HUES6 (cell line): Measurements from ENCODE around the gene GDPD3.
A peak's percentile ranks its signal among the peaks of the same experiment; 100 is the strongest.
"Not testable (repeated sequence)": the region's sequence is repeated elsewhere in the genome, so short reads cannot be mapped to it uniquely, and the experiment has no call there.

Source experiments
- H3K27ac ChIP-seq: 2 replicates; pipeline ENCODE4 v1.7.0; 2013; ENCODE audit warnings: low read depth, mild to moderate bottlenecking, low read length, inconsistent platforms
- H3K27me3 ChIP-seq: 2 replicates; pipeline ENCODE4 v1.6.1; 2013; ENCODE audit warnings: low read length; ENCODE audit not compliant: control insufficient read depth, insufficient read depth
- H3K36me3 ChIP-seq: 2 replicates; pipeline ENCODE4 v1.6.1; 2013; ENCODE audit warnings: low read length; ENCODE audit not compliant: control insufficient read depth, insufficient read depth
- H3K4me1 ChIP-seq: 2 replicates; pipeline ENCODE4 v1.6.1; 2013; ENCODE audit warnings: low read length; ENCODE audit not compliant: control insufficient read depth, insufficient read depth
- H3K4me3 ChIP-seq: 2 replicates; pipeline ENCODE4 v1.5.1; 2013; ENCODE audit warnings: low read depth, low read length
- H3K9ac ChIP-seq: one replicate; pipeline ENCODE4 v1.6.1; 2013; ENCODE audit warnings: mild to moderate bottlenecking, low read length
- H3K9me3 ChIP-seq: 2 replicates; pipeline ENCODE4 v1.6.1; 2013; ENCODE audit warnings: low read depth, low read length; ENCODE audit not compliant: control insufficient read depth, insufficient read depth

The GDPD3 gene

DNA sequence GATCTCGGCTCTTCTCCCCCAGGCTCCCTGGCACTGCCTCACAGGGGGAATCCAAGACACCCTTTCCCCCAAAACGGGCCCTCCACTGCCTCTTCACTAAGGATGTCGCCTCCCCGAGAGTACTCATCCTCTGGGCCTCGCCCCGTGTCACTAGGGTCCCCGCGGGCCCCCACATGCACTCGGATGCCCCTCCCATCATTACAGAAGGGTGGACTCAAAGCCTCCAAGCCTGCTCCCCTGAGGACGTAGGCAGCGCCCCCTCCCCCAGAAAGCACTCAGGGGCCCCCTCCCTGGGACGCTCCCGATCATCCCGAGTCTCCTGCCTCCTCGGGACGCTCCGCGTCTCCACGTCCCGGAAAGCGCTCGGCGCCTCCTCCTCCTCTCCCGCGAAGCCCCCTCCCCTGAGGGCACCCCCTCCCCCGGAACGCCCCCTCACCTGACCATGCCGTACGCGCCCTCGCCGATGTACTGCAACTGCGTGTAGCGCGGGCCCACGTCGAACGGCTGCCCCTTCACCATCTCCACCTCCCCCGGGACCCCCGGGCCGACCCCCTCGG, 9.3 kb upstream of the GDPD3 start:
- H3K27ac ChIP-seq, result no peak overlapping the region; the same call in 1 of the 2 replicates
- peak overlapping the region; percentile 68 for H3K9ac ChIP-seq
- peak overlapping the region; percentile 93 for H3K4me3 ChIP-seq
- H3K9me3 ChIP-seq, result no peaks in the 10 kb centered on the region
- no peaks in the 10 kb centered on the region for H3K27me3 ChIP-seq
- peaks cover 17% of the 10 kb centered on the region for H3K36me3 ChIP-seq
- H3K4me1 ChIP-seq, result peaks cover 5% of the 10 kb centered on the region; the same call in 1 of the 2 replicates

DNA sequence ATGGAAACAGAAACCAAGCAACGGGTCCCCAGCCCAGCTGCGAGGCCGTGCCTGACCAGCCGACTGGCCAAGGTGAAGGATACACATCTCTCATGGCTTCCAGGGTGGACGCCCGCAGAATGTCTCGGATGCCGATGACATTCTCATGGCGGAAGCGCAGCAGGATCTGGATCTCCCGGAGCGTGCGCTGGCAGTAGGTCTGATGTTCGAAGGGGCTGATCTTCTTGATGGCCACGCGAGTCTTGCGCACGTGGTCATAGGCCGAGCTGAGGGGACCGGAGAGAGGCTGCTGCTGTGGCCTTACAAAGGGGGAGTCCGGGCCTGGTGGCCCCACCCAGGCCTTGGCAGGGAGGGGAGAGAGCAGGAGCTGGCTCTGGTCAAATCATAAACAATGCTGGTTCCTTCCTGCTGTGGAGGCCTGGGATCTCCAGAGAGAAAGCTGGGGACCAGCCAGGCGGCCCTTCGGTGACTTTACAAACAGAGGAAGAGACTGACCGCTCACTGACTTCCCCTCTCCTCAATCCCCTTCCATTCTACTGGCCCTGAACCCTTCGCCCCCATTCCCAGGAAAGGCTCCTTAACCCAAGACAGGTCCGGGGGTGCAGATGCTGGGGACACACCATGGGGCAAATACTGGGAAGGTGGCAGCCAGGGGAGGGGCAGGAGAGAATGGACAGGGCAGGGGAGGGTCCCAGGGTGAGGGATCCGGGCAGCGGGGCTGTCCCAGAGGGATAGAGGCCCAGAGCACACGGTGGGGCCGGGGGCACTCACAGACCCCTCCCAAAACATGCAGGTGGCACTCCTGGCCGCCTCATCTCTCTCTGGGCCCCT, 8.6 kb upstream of the GDPD3 start:
- Histone ChIP-seq H3K9ac (peak overlapping the region; percentile 26), H3K9me3 (no peaks in the 10 kb centered on the region), H3K27ac (no peak overlapping the region), H3K27me3 (no peaks in the 10 kb centered on the region), H3K4me3 (peak overlapping the region; percentile 93), H3K4me1 (peaks cover 5% of the 10 kb centered on the region; the same call in 1 of the 2 replicates), H3K36me3 (peaks cover 25% of the 10 kb centered on the region)

DNA sequence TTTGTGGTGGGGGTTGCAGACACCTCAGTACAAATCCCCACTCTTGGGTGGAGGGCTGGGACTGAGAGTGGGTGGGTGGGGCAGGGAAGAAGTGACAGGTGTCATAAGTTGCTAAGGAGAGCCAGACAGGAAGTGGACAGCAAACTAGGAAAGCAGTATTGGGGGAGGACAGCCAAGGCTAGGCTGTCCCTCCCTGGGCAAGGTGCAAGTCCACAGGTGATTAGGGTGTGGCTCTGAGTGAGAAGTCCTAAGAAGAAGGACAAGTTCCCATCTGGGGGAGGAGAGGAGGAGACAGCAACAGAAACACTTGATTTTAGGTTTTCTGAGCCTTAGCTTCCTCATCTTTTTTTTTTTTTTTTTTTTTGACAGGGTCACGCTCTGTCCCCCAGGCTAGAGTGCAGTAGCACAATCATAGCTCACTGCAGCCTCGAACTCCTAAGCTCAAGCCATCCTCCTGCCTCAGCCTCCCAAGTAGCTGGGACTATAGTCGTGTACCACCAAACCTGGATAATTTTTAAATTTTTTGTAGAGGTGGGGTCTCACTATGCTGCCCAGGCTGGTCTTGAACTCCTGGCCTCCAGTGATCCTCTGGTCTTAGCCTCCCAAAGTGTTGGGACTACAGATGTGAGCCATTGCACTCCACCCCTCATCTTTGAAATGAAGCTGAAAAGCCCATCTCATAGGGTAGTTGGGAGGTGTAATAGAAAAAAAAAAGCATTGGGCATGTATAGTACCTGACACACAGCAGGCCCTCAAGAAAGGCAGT, 7.2 kb upstream of the GDPD3 start:
- Histone ChIP-seq H3K36me3 (peaks cover 35% of the 10 kb centered on the region), H3K4me1 (peaks cover 5% of the 10 kb centered on the region; the same call in 1 of the 2 replicates), H3K27ac (no peak overlapping the region), H3K9me3 (no peaks in the 10 kb centered on the region), H3K27me3 (no peaks in the 10 kb centered on the region), H3K4me3 (no peak overlapping the region), H3K9ac (no peak overlapping the region)

DNA sequence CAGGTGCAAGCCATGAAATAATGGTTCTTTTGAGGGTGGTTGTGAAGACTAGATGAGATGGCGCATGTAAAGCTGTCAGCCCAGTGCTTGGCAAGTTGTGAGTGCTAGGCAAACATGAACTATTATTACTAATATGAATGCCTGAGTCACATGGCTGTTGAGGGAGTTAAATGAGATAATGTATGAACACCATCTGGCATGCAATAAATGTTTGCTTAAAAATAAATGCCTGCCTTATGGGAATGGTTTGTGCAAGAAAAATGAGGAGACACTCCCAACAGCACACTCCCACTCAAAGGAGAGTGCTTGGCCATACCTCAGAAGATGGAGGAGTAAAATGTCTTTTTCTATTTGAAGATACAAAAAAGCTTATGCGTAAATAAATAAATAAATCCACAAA, 6.1 kb upstream of the GDPD3 start:
- no peaks in the 10 kb centered on the region for H3K27me3 ChIP-seq
- no peak overlapping the region for H3K4me3 ChIP-seq
- peaks cover 5% of the 10 kb centered on the region; the same call in 1 of the 2 replicates for H3K4me1 ChIP-seq
- peaks cover 37% of the 10 kb centered on the region for H3K36me3 ChIP-seq
- no peaks in the 10 kb centered on the region for H3K9me3 ChIP-seq
- no peak overlapping the region for H3K9ac ChIP-seq
- no peak overlapping the region for H3K27ac ChIP-seq

DNA sequence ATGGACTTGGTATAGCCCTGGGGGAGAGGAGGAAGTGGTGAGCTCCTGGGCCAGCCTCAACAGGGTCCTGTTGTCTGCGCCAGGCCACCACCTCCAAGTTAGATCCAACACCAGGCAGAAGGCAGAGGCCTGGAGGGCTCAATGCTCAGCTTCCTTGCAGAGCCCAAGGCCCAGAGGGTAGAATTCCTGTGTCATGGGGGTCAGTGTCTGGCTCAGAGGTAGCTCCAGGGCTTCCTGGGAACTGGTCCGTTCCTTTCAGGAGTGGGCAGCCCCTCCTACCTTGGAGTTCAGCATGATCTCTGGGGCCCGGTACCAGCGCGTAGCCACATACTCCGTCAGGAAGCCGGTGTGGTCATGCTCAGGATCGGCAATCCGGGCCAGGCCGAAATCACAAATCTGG, 4.4 kb upstream of the GDPD3 start:
- Histone ChIP-seq H3K27ac (no peak overlapping the region), H3K4me3 (no peak overlapping the region), H3K27me3 (no peaks in the 10 kb centered on the region), H3K4me1 (peaks cover 5% of the 10 kb centered on the region; the same call in 1 of the 2 replicates), H3K9me3 (no peaks in the 10 kb centered on the region), H3K36me3 (peaks cover 37% of the 10 kb centered on the region), H3K9ac (no peak overlapping the region)

DNA sequence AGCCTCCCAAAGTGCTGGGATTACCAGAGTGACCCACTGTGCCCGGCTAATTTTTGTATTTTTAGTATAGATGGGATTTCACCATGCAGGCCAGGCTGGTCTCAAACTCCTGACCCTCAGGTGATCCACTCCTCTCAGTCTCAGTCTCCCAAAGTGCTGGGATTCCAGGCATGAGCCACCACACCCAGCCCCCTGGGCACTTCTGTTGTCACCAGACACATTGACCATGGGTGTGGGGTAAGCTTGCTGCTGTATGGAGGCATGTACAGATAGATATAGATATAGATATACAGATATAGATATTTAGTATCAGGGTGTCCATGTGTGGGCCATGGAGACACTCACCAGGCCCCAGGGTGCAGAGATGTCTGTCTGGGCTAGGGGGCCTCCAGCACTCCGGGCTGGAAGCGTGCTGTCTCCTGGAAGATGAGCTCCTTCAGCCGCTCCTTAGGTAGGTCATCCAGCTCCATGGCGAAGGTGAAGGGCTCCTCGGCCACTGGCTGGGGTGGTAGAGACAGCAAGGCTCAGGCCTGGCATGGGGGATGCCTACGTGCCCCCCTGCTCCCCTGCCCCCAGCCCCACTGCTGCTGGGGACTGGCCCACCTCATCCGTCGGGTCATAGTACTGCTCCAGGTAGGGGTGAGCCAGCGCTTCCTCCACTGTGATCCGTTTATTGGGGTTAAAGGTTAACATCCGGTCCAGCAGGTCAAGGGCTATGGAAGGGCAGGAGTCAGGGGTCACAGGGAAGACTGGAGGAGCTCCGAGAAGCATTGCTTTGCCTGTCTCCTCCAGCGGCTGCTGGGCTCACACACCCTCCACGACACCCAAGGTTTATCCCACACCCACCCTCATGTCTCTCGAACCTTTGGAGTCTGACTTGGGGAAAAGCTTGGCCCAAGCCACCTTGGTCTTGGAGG, 3.2 kb upstream of the GDPD3 start:
- H3K36me3 ChIP-seq, result peaks cover 37% of the 10 kb centered on the region
- H3K27ac ChIP-seq, result no peak overlapping the region
- peaks cover 4% of the 10 kb centered on the region for H3K4me1 ChIP-seq
- no peaks in the 10 kb centered on the region for H3K27me3 ChIP-seq
- H3K9me3 ChIP-seq, result no peaks in the 10 kb centered on the region
- no peak overlapping the region for H3K9ac ChIP-seq
- no peak overlapping the region for H3K4me3 ChIP-seq

DNA sequence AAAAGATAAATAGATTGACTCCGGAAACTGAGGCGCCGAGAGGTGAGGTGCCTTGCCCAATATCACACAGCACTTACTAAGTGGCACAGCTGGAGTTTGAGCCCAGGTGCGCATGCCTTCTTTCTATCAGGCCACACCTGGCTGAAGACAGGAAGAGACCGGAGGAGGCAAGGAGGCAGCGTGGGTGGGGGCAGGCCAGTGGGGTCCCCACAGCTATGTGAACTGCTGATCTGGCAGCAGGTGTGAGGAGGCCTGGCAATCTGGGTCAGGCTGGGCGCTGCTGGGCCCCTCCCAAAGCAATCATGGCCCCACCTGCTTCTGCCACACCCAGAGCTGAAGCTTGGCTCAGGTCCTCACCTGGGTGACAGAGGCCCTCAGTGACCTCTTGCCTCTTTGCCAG, 1.9 kb upstream of the GDPD3 start:
- H3K9me3 ChIP-seq, result no peaks in the 10 kb centered on the region
- H3K9ac ChIP-seq, result no peak overlapping the region
- no peaks in the 10 kb centered on the region for H3K27me3 ChIP-seq
- no peak overlapping the region for H3K4me3 ChIP-seq
- peaks cover 4% of the 10 kb centered on the region for H3K4me1 ChIP-seq
- H3K36me3 ChIP-seq, result peaks cover 40% of the 10 kb centered on the region
- no peak overlapping the region for H3K27ac ChIP-seq

DNA sequence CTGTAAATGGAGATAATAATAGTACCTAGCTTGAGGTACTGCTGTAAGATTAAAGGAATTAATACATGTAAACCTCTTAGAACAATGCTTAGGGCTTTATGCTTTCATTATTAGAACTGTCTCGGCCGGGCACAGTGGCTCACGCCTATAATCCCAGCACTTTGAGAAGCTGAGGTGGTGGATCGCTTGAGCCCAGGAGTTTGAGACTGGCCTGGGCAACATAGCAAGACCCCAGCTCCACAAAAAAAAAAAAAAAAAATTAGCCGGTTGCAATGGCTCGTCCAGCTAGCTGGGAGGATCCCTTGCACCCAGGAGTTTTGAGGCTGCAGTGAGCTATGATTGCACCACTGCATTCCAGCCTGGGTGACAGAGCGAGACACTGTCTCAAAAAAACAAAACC, 1.5 kb upstream of the GDPD3 start:
- H3K36me3 ChIP-seq, result peaks cover 40% of the 10 kb centered on the region
- not testable (repeated sequence) for H3K27me3 ChIP-seq, H3K27ac ChIP-seq, H3K9ac ChIP-seq, H3K4me1 ChIP-seq, H3K4me3 ChIP-seq, H3K9me3 ChIP-seq

DNA sequence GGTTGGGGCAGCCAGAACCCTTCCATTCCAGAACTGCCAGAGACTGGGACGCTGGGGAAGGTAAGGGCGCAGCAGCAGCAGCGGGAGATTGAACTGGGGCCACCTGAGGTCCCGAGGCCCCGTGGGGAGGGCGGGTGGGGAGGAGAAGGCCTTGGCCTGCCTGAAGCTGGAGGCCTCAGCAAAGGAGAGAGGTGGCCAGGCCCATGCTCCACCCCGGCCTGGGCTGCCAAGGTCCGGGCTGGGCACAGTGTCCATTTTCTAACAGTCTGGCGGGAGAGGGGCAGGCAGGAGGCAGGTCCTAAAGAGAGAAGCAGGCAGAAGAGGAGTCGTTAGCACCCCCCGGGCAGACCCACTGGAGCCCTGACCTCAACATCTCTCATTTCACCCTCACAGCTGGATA, 1.1 kb upstream of the GDPD3 start:
- Histone ChIP-seq H3K9ac (no peak overlapping the region), H3K9me3 (no peaks in the 10 kb centered on the region), H3K27me3 (no peaks in the 10 kb centered on the region), H3K4me3 (no peak overlapping the region), H3K4me1 (peaks cover 4% of the 10 kb centered on the region), H3K36me3 (peaks cover 36% of the 10 kb centered on the region), H3K27ac (no peak overlapping the region)

DNA sequence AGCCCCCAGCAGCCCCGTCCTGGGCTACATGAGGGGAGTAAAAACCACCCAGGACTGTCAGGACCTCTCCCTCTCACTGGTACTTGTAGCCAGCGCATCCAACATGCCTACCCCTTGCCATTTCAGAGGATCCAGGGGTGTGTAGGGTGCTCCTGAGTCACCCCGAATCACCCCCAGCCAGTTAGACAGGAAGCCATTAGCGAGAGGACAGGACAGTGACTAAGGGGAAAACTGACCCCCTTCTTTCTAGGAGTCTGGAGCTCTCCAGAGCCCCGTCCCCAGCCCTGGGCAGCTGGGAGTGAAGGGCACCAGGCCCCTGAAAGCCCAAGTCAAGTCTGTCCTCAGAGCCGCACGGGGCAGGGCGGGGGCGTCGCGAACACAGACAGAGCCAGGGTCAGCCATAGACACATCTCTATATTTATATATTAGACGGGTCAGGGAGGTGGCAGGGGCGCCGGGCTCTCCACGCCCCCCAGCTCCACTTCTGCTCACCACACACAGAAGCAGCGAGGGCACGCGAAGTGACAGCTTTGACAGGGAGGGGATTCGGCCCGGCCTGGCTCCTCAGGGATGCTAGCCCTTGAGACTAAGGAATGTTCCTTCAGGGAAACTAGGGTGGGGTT, 485 bp upstream of the GDPD3 start:
- H3K4me3 ChIP-seq, result no peak overlapping the region
- H3K36me3 ChIP-seq, result peaks cover 32% of the 10 kb centered on the region
- H3K9ac ChIP-seq, result no peak overlapping the region
- no peaks in the 10 kb centered on the region for H3K9me3 ChIP-seq
- no peak overlapping the region for H3K27ac ChIP-seq
- H3K4me1 ChIP-seq, result peaks cover 4% of the 10 kb centered on the region
- no peaks in the 10 kb centered on the region for H3K27me3 ChIP-seq
